ENCODE data around the gene MED31.

GRCh38 chr17:6674586-6674985, 23.2 kb upstream of the MED31 start:
- no peak for TF ChIP-seq CTCF (conservative IDR thresholded peaks at IDR 0.05)
- TF ChIP-seq EZH2 (IDR thresholded peaks at IDR 0.05; ENCODE audit: low read depth), result no peak

All from PC-9 (cell line).